Mesodermal cell (in vitro differentiated cells): ENCODE results near the gene SEMA5A.
"Not testable (repeated sequence)": the region's sequence is repeated elsewhere in the genome, so short reads cannot be mapped to it uniquely, and the experiment has no call there.

Source experiments
- H3K27ac ChIP-seq: 2 replicates; pipeline ENCODE4 v1.7.0; 2013; ENCODE audit warnings: mild to moderate bottlenecking, low read depth, low read length, moderate library complexity; ENCODE audit not compliant: severe bottlenecking
- H3K36me3 ChIP-seq: 2 replicates; pipeline ENCODE4 v1.7.1; 2013; ENCODE audit warnings: mild to moderate bottlenecking, low read length, moderate library complexity; ENCODE audit not compliant: control insufficient read depth, insufficient read depth
- H3K4me1 ChIP-seq: one replicate; pipeline ENCODE4 v1.7.1; 2013; ENCODE audit warnings: mild to moderate bottlenecking, low read length; ENCODE audit not compliant: insufficient read depth, control insufficient read depth, poor library complexity, severe bottlenecking
- H3K4me3 ChIP-seq: 2 replicates; pipeline ENCODE4 v1.7.0; 2013; ENCODE audit warnings: low read length, control low read depth, mild to moderate bottlenecking; ENCODE audit not compliant: insufficient read depth, poor library complexity, severe bottlenecking; ENCODE audit errors: extremely low read depth
- H3K9me3 ChIP-seq: 2 replicates; pipeline ENCODE4 v1.7.1; 2013; ENCODE audit warnings: mild to moderate bottlenecking, low read length, moderate library complexity; ENCODE audit not compliant: control insufficient read depth
- WGBS, 2 experiments: methylation state at CpG; one replicate each; pipeline ENCODE4 v1.1.5; 2013; ENCODE audit warnings: missing lambda C conversion rate in 2 of 2; ENCODE audit not compliant: insufficient coverage in 2 of 2; 5-methylcytosine and 5-hydroxymethylcytosine counted together

Gene SEMA5A

DNA sequence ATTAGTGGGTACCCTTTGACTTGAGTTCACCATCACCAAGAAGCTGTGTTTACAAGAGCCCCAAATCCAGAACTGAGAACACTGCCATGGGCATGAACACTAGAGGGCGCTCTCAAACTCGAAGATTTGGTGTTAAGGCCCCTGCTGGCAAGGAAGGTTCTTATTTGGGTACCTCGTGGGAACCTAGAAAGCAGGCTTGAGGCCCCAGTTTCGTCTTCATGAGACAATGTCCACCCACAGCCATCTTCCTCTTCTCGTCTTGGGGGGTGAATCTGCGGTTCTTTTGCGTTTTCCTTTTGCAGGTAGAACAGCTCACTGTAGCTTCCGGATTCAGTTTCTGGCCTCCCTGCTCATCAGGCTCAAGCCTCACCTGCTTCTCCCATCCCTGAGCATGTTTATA, 184.0 kb downstream of the SEMA5A start:
- Histone ChIP-seq H3K4me3 (no peak overlapping the region), H3K4me1 (peaks cover 24% of the 10 kb centered on the region), H3K9me3 (no peaks in the 10 kb centered on the region), H3K27ac (no peak overlapping the region), H3K36me3 (peaks cover 6% of the 10 kb centered on the region)
- WGBS, 2 experiments: 41 to 57% methylated on average over 5 to 8 of the region's 8 CpGs

DNA sequence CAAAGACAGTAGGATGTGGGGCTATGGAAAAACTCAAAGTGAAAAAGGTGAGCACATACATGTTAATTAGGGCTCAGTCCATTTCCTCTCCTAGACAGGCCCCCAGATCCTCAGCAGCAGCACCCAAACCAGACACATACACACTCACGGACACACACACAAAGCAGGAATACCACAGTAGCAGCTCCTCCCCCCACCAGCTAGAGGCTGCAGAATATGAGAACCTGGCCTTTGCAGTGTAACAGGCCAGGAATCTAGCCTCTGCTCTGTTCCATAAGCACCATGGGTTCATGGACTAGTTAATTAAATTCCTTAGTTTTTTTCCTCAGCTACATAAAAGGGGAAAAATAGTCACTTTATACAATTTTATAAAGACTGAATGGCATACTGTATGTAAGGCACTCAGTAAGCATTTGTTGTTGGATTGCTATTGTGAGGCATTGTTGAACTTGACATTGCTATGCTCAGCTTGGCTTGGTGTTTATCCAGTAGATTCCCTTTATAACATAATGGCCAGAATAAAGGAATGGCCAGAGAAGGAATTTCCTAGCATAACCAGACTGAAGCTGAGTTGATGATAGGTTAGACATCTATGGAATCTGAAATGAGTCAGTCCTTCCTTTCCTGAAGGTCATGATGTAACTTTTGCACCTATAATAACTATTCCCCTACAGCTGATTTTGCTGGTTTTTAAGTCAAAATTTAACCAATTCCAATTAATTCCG, 186.8 kb downstream of the SEMA5A start:
- peaks cover 6% of the 10 kb centered on the region for H3K36me3 ChIP-seq

DNA sequence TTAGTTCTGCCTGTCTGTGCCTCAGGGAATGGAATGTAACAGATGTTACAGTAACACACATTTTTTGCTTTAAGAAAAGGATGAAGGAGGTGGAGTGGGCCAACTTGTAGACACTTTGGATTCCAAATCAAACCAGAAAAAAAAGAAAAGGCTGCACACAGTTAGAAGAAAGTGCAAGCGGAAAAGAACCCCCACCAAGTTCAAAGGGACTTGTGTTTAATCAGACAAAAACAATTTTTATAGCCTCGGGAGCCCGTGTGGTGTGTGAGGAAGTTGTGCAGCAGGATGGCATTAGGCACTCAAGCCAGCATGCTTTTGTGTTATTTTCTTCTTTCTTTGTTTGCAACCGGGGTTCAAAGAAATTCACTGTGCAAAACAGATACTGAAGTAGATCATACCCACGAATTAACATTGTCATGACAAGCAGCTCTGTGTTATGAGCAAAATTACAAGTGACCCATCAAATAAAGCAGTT, 189.5 kb downstream of the SEMA5A start:
- no peak overlapping the region for H3K27ac ChIP-seq
- peaks cover 31% of the 10 kb centered on the region for H3K4me1 ChIP-seq
- peaks cover 6% of the 10 kb centered on the region for H3K36me3 ChIP-seq
- H3K4me3 ChIP-seq: no peak overlapping the region
- H3K9me3 ChIP-seq: no peaks in the 10 kb centered on the region
- 71 to 90% methylated on average over 1 to 3 of the region's 5 CpGs for WGBS, 2 experiments

More for the DNA sequence above, 186.8 kb downstream of the SEMA5A start:
- no peaks in the 10 kb centered on the region for H3K9me3 ChIP-seq
- H3K4me3 ChIP-seq: no peak overlapping the region
- 75 to 80% methylated on average over 1 of the region's 2 CpGs for WGBS, 2 experiments
- peak overlapping the region; percentile 75 for H3K27ac ChIP-seq
- peaks cover 31% of the 10 kb centered on the region for H3K4me1 ChIP-seq

DNA sequence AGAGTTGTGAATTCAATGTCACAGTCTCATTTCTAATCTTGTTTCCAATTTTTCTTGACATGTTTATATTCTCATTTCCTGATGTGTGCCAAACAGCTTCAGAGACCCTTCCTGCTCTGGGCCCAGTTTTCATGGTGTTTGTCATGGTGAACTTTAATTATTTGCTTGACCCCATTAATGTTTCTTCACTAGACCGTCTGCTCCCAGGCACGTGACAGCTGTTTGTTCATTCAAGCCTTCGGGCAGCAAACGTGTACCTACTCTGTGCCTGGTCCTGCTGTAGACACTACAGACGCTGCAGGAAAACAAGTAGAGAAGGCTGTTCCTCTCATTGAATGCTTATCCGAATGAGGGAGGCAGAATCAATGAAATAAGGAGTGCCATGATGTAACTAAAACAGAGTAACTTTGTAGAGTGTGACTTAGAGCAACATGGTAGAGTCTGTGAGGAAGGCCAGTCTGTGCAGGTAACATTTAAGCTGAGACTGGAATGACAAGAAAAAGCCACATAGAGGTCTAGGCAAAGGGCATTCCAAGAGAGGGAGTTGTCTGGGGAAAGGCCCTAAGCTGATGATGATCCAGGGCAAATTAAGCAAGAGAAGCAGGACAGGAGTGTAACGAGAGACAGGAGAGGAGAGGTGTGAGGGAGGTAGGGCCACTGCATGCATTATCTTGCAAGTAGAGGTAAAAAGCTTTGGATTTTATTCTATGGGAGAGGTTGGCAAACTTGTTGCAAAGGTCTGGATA, 191.4 kb downstream of the SEMA5A start:
- Histone ChIP-seq H3K4me1 (peaks cover 30% of the 10 kb centered on the region), H3K4me3 (no peak overlapping the region), H3K27ac (no peak overlapping the region), H3K36me3 (peaks cover 6% of the 10 kb centered on the region), H3K9me3 (no peaks in the 10 kb centered on the region)
- 89 to 94% methylated on average over 7 of the region's 7 CpGs for WGBS, 2 experiments

DNA sequence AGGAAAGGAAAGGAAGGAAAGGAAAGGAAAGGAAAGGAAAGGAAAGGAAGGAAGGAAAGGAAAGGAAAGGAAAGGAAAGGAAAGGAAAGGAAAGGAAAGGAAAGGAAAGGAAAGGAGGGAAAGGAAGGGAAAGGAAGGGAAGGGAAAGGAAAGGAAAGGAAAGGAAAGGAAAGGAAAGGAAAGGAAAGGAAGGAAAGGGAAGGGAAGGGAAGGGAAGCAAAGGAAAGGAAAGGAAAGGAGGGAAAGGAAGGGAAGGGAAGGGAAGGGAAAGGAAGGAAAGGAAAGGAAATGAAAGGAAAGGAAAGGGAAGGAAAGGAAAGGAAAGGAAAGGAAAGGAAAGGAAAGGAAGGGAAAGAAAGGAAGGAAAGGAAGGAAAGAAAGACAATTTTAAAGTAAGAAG, 192.8 kb downstream of the SEMA5A start:
- H3K27ac ChIP-seq, H3K9me3 ChIP-seq, H3K36me3 ChIP-seq, H3K4me3 ChIP-seq: not testable (repeated sequence)
- peaks cover 29% of the 10 kb centered on the region for H3K4me1 ChIP-seq

DNA sequence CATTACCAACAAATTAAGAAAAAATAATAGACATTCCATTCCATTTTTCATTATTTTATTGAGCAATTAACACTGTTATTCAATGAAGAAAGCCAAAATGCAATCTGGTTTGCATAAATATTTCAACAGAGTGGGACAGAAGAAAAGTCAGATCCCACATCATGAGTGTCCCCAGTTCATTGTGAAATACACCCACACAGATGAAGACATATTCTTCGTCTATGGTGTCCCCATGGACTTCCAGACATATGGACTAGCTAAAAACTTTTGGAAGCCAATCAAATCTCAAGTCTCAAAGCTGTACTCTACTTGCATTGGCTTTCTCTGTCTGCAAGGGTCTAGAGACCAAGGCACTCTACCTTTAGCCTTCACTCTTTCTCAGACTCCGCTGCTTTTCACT, 194.3 kb downstream of the SEMA5A start:
- Histone ChIP-seq H3K4me3 (no peak overlapping the region), H3K36me3 (peaks cover 5% of the 10 kb centered on the region), H3K9me3 (peaks cover under 1% of the 10 kb centered on the region), H3K4me1 (peaks cover 27% of the 10 kb centered on the region), H3K27ac (no peak overlapping the region)
- 100% methylated on average over 2 of the region's 2 CpGs for WGBS, 2 experiments

DNA sequence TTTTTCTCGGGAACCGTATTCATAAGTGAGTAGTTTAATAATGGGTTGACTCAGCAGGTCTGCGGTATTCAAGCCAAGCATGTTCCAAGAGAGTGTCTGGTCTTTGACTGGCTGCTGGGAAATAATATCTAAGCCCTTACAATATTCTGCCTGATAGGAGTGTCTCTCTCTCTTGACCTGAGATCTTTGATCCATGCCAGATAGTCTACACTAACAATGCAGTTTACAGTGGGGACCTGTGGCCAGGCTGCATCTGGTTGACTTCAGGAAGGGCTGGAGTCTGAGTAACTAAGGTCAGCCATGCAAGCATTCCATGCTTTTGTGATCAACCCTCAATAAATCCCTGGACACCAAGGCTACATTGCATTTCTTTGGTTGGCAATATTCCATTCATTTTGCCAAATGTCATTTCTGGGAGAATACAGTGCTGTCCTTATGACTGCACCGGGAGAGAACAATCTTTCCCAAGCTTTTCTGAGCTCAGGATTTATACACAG, 195.5 kb downstream of the SEMA5A start:
- Histone ChIP-seq H3K9me3 (peaks cover 8% of the 10 kb centered on the region), H3K4me1 (peaks cover 20% of the 10 kb centered on the region), H3K4me3 (no peak overlapping the region), H3K36me3 (peaks cover 13% of the 10 kb centered on the region), H3K27ac (peak overlapping the region; percentile 52)
- WGBS, 2 experiments: 81 to 85% methylated on average over 3 of the region's 4 CpGs

DNA sequence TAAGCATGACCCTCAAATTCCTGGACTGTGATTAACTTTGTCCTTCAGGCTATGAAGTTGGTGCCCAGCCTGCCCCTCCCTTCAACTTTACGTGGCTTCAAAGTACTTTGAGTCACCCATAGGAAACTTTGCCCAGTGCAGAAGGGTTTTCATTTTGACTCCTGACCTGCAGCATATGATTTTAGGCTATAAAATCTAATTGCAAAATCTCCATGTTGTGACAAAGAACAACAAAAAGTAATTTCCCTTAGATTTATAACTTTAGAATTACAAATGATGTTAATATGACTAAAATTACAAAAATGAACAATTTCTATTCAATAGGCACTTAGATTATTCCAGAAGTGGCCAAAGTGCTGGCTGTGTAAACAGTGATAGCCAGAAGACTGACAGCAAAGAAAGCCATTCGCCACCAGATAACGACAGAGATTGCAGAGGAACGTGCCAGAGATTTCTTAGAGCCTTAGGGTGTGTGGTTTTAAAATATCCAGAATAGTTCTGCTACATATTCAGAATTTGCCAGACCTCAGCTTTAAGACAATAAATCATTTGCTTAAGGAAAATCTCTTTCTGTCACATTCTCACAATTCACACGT, 197.4 kb downstream of the SEMA5A start:
- Histone ChIP-seq H3K36me3 (peaks cover 13% of the 10 kb centered on the region), H3K4me3 (no peak overlapping the region), H3K9me3 (peaks cover 8% of the 10 kb centered on the region), H3K4me1 (peaks cover 23% of the 10 kb centered on the region), H3K27ac (peak overlapping the region; percentile 81)
- WGBS, 2 experiments: 53 to 80% methylated on average over 1 to 4 of the region's 5 CpGs

DNA sequence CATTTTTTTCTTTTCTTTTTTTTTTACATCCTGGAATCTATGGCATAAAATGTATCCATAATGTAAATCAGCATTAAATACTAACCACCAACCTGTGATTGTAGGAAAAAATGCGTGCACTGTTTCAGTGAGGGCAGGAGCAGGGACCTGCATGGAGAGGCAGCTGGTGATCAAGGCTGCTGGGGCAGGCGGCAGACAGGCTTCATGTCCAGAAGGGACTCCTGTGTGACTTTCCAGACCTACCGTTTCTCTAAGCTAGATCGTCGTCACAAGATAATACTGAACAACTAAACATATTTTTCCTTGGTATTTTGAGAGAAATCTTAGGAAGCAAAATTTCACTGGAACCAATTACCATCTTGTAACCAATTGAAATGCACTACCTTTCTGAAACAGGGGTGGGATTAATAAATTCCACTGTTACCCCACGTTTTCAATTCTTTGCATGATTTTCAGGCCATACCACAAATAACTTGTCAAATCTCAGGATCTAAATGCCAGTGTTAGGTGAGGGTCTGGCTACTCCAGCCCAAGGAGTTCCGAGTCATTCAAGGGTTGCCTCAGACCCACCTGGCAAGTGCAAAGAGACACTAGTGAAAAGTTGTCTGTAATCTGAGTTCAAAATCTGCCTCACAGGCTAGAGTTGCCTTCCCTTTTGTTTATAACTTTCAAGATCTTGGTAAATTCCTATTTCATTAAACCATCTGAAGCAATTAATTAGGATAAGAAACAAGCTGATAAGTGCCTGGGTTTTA, 198.2 kb downstream of the SEMA5A start:
- no peak overlapping the region for H3K27ac ChIP-seq
- WGBS, 2 experiments: 83% methylated on average over 5 of the region's 7 CpGs; no CpG with 5 or more reads in 1 of the 2 experiments
- peaks cover 29% of the 10 kb centered on the region for H3K4me1 ChIP-seq
- H3K4me3 ChIP-seq: no peak overlapping the region
- peaks cover 13% of the 10 kb centered on the region for H3K36me3 ChIP-seq
- H3K9me3 ChIP-seq: peaks cover 8% of the 10 kb centered on the region

DNA sequence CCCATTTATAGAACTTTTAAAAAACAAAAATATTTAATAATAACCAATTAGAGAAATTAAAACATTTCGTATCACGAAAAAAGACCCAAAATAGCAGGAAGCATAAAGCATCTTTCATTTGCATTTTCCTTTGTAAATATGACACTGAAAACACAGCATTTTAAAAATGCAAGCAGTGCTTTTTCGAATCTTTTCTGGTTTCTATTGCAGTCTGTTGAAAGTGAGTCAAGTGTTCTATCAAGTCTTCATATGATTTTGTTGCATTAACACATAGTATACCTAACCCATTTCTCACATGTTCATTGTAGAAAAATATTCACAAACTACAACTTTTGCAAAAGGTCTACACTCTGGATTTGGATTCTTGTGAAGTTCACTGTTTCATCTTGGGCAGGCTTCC, 198.8 kb downstream of the SEMA5A start:
- H3K9me3 ChIP-seq: peaks cover 8% of the 10 kb centered on the region
- no peak overlapping the region for H3K27ac ChIP-seq
- H3K4me3 ChIP-seq: no peak overlapping the region
- no CpG with 5 or more reads among the region's 3 CpGs for WGBS, 2 experiments
- H3K4me1 ChIP-seq: peaks cover 29% of the 10 kb centered on the region
- H3K36me3 ChIP-seq: peaks cover 13% of the 10 kb centered on the region
